AG04449 (cell line): ENCODE results near the gene TECPR1.

ENCODE experiments used
- CTCF ChIA-PET: fragments of 350-600 bp; formaldehyde crosslinking; extraction: SDS; loops from one replicate; lab custom pipeline; 2021; ENCODE audit warnings: antibody characterized with exemption; lab: Yijun Ruan, JAX
- POLR2A ChIA-PET: fragments of 400-600, 350-600 bp; formaldehyde crosslinking; extraction: SDS; loops from one replicate; lab custom pipeline; 2020; ENCODE audit warnings: antibody characterized with exemption, inconsistent platforms; lab: Yijun Ruan, JAX
- DNase-seq: peaks from one replicate; pipeline ENCODE4 v3.0.0-alpha.2; 2010; ENCODE audit warnings: low read depth, low spot score
- H3K4me3 ChIP-seq: 2 replicates; pipeline ENCODE4 v1.5.1; 2011; ENCODE audit warnings: low read depth, mild to moderate bottlenecking, control low read depth, low read length
- CTCF ChIP-seq: IDR thresholded peaks from one replicate; pipeline ENCODE4 v1.5.1; 2011; ENCODE audit warnings: mild to moderate bottlenecking, moderate library complexity, low read length, control low read depth, inconsistent platforms; ENCODE audit not compliant: insufficient read depth; ENCODE audit errors: missing control alignments

Gene TECPR1

GRCh38 chr7:98203261-98203963 is 48.6 kb downstream of the TECPR1 start:
- CTCF ChIA-PET: interaction anchor here (2.4 kb wide), 1 partner anchor 35 kb away, joined by 8 read pairs; no protein-coding TSS in a partner anchor
- TF ChIP-seq CTCF: no peak
- no peak overlapping the region for H3K4me3 ChIP-seq
- POLR2A ChIA-PET: no interaction called here
- DNase-seq: no peak

GRCh38 chr7:98202367-98203195 is 49.5 kb downstream of the TECPR1 start:
- ChIA-PET POLR2A (no interaction called here), CTCF (interaction anchor here (2.4 kb wide), 1 partner anchor 34 kb away, joined by 8 read pairs; no protein-coding TSS in a partner anchor)
- H3K4me3 ChIP-seq: no peak overlapping the region
- DNase-seq: no peak
- no peak for TF ChIP-seq CTCF

GRCh38 chr7:98200364-98200763 is 51.7 kb downstream of the TECPR1 start:
- POLR2A ChIA-PET: no interaction called here
- CTCF ChIA-PET: no interaction called here
- no peak for DNase-seq
- H3K4me3 ChIP-seq: no peak overlapping the region
- no peak for TF ChIP-seq CTCF

GRCh38 chr7:98199131-98199530 is 52.9 kb downstream of the TECPR1 start:
- DNase-seq: no peak
- POLR2A ChIA-PET: no interaction called here
- no peak for TF ChIP-seq CTCF
- H3K4me3 ChIP-seq: no peak overlapping the region
- CTCF ChIA-PET: interaction anchor here (0.6 to 1.0 kb wide), 2 partner anchors 30 to 1187 kb away, joined by 3 to 5 read pairs; no protein-coding TSS in a partner anchor

GRCh38 chr7:98196706-98197605 is 55.1 kb downstream of the TECPR1 start:
- TF ChIP-seq CTCF: no peak
- ChIA-PET CTCF (interaction anchor here (1.8 kb wide), 1 partner anchor 29 kb away, joined by 6 read pairs; no protein-coding TSS in a partner anchor), POLR2A (no interaction called here)

More at GRCh38 chr7:98196706-98197605, 55.1 kb downstream of the TECPR1 start:
- no peak for DNase-seq
- H3K4me3 ChIP-seq: no peak overlapping the region
